ENCODE measurements around the gene VWF.
A peak's percentile ranks its signal among the peaks of the same experiment; 100 is the strongest.

VWF gene

GRCh38 chr12:6074979-6075585 lies 49.4 kb downstream of the VWF start:
- DNase-seq, result no peak

- no peak for DNase-seq
These were observed 50.0 kb downstream of the VWF start for GRCh38 chr12:6074427-6074826.

DNA sequence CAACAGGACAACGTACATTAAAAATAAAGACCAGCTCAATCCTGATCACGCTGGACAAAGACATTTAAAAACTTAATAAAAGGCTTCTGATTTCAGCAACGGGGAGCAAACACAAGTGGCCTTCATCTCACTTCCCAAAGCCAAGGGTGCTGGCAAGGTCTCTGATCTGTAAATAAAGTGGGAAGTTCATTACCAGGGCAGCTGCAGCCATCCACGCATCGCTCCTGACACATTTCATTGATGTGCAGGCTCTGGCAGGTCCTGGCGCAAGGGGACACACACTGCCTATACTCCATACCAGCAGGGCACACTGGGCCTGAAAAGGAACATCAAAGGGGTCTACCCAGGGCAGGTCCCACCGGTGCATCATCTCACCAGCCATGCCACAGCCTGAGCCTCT lies 51.0 kb downstream of the VWF start:
- DNase-seq, result no peak

GRCh38 chr12:6072302-6072752 lies 52.1 kb downstream of the VWF start:
- peak; percentile 30 for DNase-seq

- no peak for DNase-seq
These were observed 52.9 kb downstream of the VWF start for GRCh38 chr12:6071589-6071988.

- no peak for DNase-seq
These were observed 53.8 kb downstream of the VWF start for GRCh38 chr12:6070472-6071257.

GRCh38 chr12:6069437-6070093 lies 54.9 kb downstream of the VWF start:
- peak; percentile 67 for DNase-seq

DNA sequence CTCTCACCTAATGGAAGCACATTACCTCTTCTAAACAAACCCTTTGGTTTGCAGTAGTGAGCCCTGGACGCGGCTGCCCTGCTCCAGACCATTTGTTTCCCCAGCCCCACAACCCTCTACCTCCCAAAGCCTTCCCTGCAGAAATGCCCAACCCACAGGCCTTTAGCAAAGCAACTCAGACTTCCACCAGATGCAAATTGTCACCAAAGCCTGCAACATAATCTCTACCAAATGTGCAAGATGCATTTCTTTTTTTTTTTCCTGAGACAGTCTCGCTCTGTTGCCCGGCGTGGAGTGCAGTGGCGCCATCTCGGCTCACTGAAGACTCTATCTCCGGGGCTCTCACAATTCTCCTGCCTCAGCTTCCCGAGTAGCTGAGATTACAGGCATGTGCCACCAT lies 56.2 kb downstream of the VWF start:
- no peak for DNase-seq

- no peak for DNase-seq
These were observed 57.1 kb downstream of the VWF start for GRCh38 chr12:6067152-6067916.

- DNase-seq, result no peak
These were observed 57.8 kb downstream of the VWF start for GRCh38 chr12:6066651-6067050.

GRCh38 chr12:6065863-6066199 lies 58.6 kb downstream of the VWF start:
- no peak for DNase-seq

GRCh38 chr12:6065131-6065862 lies 59.2 kb downstream of the VWF start:
- no peak for DNase-seq

DNA sequence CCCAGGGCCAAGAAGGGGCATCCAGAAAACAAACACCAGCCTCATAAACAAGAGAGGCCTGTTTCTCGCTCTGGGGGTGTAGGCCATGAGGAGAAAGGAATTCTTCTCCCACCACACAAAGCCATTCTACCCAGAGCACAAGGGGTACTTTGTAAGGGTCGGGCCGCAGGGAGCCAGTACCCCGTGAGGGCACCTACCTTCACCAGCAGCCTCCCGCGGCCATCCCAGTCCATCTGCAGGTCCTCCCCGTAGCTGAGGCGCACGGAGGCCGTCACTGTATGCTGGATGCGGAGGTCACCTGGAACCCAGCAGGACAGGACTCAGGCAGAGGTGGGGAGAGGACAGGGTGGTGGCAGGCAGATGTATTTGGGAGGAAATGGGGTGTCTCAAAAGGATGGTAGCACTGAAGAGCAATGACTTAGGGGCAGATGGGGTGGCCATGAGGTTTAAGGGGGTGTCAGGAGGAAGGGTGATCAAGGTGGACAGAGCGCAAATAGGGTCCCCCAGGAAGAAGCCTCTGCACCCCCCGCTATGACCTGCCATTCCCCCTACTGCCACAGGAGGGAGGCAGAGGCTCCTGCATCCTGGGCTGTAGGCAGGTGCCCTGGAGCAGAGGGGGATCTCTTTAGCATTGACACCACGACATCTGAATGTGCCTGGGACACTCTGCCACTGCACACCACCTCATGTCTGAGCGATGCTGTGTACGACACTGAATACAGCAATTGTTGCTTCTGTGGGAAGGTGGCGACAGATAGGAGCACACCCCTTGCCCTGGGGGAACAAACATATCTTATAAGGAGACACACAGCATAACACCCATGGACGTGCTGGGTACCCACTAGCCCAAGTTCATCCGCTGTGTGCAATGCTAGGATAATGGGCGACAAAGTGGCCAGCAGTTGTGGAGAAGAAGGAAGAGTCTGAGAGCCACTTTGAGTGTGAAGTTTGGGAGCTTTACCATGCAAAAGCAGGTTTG lies 61.4 kb downstream of the VWF start:
- DNase-seq, result peak; percentile 12

- DNase-seq, result no peak
These were observed 62.1 kb downstream of the VWF start for GRCh38 chr12:6062395-6062756.

DNA sequence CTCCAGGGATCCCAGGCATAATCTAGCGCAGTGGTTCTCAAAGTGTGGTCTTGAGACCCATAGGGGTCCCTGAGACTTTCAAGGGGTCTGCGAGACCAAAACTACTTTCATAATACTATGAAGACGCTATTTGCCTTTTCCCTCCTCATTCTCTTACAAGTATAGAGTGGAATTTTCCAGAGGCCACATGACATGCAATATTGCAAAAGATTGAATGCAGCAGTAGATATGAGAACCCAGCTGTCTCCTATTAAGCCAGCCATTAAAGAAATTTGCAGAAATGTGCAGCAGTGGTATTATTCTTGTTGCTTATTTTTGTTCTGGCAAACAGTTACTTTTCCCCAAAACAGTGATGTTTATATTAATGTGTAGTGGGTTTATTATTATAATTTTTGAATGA lies 62.8 kb downstream of the VWF start:
- no peak for DNase-seq

DNA sequence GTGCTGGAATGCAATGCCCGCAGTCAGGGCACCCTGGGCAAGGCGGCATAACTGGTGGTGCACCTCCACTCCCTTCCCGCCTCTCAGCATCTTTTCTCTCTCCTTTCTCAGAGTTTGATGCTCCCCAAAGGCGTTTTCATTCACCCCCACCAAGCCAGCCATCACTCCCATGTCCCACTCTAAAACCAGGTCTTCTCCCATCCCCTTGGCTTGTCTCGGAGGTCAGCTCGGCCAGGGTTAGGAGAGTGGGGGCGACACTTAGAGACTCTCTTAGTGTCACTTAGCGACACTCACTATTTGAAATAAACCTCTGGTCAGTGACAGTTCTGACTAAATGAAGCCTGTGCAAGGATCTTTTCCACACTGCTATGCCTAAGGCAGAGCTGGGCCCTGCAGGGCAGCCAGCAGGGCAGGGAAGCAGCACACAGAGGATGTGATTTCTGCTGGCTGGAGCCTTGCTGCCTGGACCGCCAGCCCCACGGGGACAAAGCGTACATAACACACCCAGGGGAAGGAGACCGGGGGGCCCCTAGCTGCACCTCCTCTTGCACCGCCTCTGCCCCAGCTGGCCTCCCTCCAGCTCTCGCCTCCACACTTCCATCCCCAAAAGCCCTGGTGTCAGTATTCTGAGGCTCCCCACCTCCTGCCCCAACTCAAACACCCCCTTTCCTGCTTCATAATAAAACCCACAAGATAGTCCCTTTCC lies 64.5 kb downstream of the VWF start:
- DNase-seq, result no peak

- no peak for DNase-seq
These were observed 65.2 kb downstream of the VWF start for GRCh38 chr12:6059221-6059620.

DNA sequence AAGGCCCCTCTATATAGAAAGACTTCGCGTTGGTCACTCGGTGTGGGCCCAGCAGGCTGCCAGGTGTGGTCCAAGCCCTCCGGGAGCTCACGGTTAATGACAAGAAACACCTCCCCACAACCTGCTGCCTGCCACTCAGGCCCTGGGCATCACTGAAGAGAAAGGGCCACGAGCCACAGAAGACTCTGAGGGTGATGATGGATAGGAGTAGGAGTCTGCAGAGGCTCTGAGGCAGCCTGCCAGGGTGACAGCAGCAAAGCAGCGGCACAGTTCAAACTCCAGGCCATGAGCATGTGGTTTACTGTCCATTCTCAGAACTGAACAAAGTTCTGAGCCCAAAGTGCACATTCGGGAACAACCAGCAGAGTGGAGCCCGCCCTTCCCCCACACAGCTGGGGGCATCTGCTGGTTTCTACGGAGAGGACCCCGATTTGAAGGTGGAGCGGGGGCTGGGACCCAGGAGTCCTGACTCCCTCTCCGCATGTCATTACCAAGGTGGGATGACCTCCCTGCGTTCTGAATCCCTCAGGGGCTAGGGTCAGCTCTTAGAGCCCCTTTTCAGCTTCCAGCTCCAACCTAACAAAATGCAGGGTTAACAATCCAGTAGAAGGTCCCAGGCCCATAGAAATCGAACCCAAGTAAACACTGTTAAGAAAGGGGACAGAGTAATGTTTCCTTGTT lies 65.8 kb downstream of the VWF start:
- no peak for DNase-seq

DNA sequence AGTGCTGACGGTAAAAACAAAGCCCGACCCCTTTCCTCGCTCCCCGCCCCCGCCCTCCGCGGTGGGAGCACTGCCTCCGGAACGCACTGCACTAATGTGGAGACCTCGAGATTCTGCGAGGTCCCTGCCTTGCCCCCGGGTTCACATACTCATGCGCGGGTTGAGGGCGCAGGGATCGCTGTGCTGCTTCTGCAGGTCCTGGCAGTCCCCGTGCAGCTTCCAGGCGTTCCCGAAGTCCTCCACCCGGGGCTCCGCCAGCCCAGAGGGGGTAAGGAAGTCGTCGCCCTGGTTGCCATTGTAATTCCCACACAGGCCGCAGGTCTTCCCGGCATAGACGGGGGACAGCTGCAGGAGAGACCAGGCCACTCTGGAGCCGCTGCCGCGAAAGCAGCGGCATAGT lies 66.8 kb downstream of the VWF start:
- no peak for DNase-seq
